IPS-11a (cell line): ENCODE measurements around the gene NOXRED1.

Experiments
- H3K4me3 ChIP-seq: one replicate; pipeline ENCODE4 v1.5.1; 2013; ENCODE audit warnings: low read depth, low read length, control low read depth

The NOXRED1 gene

DNA sequence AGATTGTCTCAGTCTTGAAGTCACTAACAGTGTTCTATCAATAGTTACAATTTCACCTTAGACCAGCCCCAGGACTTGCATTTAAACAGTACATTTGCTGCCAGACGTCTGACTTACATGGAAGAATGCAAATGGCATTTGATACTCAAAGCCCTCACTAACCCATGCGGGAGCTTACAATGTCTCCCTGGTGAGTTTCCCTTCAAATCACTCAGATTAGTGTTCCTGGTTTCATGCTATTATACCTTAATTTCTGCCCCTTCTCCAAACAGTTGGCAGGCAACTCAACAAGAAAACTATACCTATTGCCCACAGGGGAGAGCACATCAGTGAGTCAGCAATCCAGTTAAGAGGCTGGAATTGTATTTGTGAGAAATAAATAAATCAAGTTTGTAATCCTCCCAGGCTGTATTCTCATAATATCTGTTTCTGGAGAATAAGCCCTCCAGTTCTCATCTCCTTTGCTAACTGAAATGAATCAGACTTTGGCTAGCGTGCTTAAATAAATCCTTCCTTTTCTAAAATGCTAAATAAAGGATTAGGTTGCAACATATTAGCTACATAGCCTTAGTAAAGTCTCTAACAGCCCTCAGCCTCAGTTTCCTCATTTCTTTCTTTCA is 78.8 kb downstream of the NOXRED1 start:
- H3K4me3 ChIP-seq = no peak overlapping the region
